ENCODE results near the gene ARHGAP21. TPM values are rescaled to one million over a fixed set of nuclear protein-coding genes. Genes with fewer than 3 reads are reported as not detected.

The ARHGAP21 gene
- total and polyA plus RNA-seq, 11 donors, result 20.8 to 71.9 (median 48.4) TPM

DNA sequence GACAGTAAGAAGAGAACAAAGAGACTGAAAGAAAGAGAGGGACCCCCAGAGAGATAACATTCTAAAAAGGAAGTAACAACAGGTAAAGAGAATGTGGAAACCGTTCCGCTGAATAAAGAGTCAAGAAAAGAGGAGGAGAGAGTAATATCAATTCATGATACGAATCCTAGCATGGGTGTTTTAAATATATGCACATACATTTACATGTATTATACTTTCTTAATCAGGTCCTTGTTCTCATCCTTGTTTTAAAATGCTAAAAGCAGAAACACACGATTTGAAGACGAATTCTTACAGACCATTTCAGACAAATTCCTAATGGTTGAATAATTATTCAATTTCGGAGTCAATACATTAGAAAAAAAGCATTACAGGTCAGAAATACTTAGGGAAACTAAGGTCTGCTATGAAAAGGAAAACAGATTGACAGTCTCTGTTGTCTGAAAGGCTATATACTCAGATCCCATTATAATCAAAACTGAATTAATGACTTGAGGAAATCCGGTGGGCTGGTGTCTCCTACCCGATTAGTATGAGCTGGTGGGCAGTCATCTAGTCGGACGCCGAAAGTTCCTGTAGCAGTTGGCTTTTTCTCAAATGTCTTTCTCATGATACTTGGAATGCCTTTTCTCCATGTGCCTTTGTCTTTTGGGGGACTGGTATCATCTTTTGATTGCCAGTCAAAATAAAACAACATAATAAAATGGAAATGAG, 127.3 kb downstream of the ARHGAP21 start:
- no peaks in the 10 kb centered on the region for H3K9me3 ChIP-seq
- no peaks in the 10 kb centered on the region for H3K4me1 ChIP-seq
- intact Hi-C loops (cut with DNase I), result no loop called here
- peaks cover 3 to 100% (median 100%) of the 10 kb centered on the region in 9 donors for H3K36me3 ChIP-seq
- no peak for DNase-seq
- WGBS, 4 donors, result 93 to 96% (median 94%) methylated on average over 11 of the region's 11 CpGs
- no peak overlapping the region for H3K4me3 ChIP-seq
- TF ChIP-seq, protein P1, sequence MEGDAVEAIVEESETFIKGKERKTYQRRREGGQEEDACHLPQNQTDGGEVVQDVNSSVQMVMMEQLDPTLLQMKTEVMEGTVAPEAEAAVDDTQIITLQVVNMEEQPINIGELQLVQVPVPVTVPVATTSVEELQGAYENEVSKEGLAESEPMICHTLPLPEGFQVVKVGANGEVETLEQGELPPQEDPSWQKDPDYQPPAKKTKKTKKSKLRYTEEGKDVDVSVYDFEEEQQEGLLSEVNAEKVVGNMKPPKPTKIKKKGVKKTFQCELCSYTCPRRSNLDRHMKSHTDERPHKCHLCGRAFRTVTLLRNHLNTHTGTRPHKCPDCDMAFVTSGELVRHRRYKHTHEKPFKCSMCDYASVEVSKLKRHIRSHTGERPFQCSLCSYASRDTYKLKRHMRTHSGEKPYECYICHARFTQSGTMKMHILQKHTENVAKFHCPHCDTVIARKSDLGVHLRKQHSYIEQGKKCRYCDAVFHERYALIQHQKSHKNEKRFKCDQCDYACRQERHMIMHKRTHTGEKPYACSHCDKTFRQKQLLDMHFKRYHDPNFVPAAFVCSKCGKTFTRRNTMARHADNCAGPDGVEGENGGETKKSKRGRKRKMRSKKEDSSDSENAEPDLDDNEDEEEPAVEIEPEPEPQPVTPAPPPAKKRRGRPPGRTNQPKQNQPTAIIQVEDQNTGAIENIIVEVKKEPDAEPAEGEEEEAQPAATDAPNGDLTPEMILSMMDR (IDR thresholded peaks at IDR 0.05), result no peak
- no peak for TF ChIP-seq POLR2A (IDR thresholded peaks at IDR 0.05)
- no peak for ATAC-seq
- H3K27ac ChIP-seq, result no peak overlapping the region
- no peaks in the 10 kb centered on the region for H3K27me3 ChIP-seq

DNA sequence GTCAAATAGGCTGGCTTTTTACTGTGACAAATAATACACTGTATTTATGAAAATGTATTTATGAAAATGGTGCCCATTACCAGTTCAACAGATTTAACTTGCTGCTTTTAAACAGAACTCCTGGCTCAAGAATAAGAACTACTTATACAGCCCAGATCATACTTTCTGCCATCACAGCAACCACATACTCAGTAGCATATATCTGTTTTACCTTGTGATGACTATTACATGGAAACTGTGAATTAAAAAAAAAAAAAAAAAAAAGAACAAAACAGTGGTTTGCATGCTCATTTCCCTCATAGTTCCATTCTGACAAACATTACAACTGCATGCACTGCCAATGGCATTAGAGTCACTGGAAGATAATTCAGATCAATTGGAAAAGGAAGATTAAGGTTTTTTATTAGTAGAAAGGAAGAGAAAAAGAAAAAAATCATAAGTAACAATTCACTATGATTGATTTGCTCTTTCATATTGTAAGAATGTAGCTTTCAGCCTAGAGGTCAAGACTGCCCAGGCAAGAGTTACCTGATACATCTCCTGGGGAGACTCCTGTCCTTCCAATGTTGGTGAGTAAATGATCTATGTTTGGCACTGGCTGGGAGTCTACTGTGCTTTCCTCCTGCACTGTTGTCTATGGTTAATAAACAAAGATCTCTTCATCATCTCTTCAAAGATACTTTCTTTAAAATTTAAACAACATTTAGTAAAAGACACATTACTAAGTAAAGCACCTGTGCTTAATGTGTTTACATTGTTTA, 132.8 kb downstream of the ARHGAP21 start:
- Histone ChIP-seq H3K4me3 (no peak overlapping the region), H3K27me3 (no peaks in the 10 kb centered on the region), H3K9me3 (no peaks in the 10 kb centered on the region), H3K27ac (no peak overlapping the region), H3K36me3 (peaks cover 3 to 100% (median 99%) of the 10 kb centered on the region in 9 donors), H3K4me1 (no peaks in the 10 kb centered on the region)
- intact Hi-C loops (cut with DNase I), result no loop called here
- no peak for TF ChIP-seq POLR2A (IDR thresholded peaks at IDR 0.05)
- TF ChIP-seq, protein P1 (IDR thresholded peaks at IDR 0.05), result no peak
- ATAC-seq (no peak), DNase-seq (no peak)

DNA sequence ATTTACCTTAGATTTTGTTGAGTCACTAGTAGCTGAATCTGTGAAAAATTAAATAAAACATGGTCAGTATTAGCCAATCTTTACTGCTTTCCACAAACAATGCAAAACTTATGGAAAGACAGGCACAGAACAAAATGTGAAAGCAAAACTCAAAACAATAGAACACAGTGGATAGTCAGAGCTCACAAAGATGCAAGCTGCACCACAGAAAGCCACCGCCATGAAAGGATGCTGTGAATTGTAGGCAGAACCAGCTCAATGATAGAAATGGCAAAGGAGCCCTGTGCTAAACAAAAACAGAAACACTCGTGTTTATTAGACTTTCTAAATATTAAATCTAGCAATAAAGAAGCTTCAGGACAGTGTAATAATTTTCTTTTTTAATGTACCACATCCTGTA, 134.4 kb downstream of the ARHGAP21 start:
- ATAC-seq, result no peak
- TF ChIP-seq POLR2A (IDR thresholded peaks at IDR 0.05), result no peak
- no peaks in the 10 kb centered on the region for H3K9me3 ChIP-seq
- 94 to 97% (median 96%) methylated on average over 2 of the region's 2 CpGs for WGBS, 4 donors
- intact Hi-C loops (cut with DNase I), result no loop called here
- H3K36me3 ChIP-seq, result peaks cover 0 to 100% (median 91%) of the 10 kb centered on the region in 9 donors
- no peaks in the 10 kb centered on the region for H3K27me3 ChIP-seq
- no peak overlapping the region for H3K27ac ChIP-seq
- no peak overlapping the region for H3K4me3 ChIP-seq
- no peaks in the 10 kb centered on the region for H3K4me1 ChIP-seq
- no peak for DNase-seq

DNA sequence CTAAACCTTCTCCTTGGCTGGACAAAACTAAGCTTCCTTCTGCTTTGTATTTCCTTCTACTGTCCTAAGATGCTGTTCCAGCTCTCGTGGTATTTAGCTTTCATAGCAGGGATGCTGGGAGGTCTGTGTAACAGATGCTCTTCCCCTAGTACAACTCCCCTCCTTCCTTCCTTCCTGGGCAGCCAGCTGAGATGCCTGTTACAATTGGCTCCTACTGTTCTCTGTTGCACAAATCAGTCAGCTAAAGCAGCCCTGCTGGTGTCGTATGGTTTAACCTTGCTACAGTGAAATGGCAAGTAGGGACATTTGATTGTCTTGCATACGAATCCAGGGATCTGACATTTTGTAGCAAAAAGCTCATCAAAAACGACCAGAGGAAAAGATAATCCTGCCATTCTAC, 143.8 kb downstream of the ARHGAP21 start:
- WGBS, 4 donors, result 47 to 65% (median 58%) methylated on average over 4 of the region's 4 CpGs
- intact Hi-C loops (cut with DNase I), result no loop called here

More for the DNA sequence above, 143.8 kb downstream of the ARHGAP21 start:
- H3K27me3 ChIP-seq, result no peaks in the 10 kb centered on the region
- H3K27ac ChIP-seq, result no peak overlapping the region
- DNase-seq, result no peak
- no peak for ATAC-seq
- no peak overlapping the region for H3K4me3 ChIP-seq
- TF ChIP-seq POLR2A (IDR thresholded peaks at IDR 0.05), result no peak
- TF ChIP-seq, protein P1 (IDR thresholded peaks at IDR 0.05), result no peak
- peaks cover 0 to 31% (median 13%) of the 10 kb centered on the region in 9 donors for H3K36me3 ChIP-seq
- no peaks in the 10 kb centered on the region for H3K4me1 ChIP-seq
- no peaks in the 10 kb centered on the region for H3K9me3 ChIP-seq

All from heart left ventricle (tissue), 16 donors.